ENCODE measurements around the gene KRT76.

The KRT76 gene

DNA sequence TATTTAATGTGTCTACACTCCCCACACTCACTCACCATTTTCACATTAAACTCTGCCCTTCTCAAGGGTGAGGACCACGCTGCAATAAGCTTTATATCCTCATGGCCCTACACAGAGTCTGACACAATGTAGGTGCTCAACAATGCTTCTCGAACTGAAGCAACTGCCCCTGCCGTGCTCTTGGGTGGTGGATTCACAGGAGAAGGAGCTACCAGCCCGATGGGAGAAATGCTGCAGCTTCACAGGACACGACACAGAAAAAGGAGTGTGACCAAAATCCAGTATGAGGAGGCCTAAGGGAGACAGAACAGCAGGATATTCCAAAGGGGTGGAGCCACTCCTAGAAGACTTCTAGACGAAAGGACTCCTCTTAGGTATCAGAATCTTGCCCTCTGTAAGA, 25.3 kb upstream of the KRT76 start:
- no peak for DNase-seq (ENCODE audit: low spot score)
- TF ChIP-seq, protein P1, sequence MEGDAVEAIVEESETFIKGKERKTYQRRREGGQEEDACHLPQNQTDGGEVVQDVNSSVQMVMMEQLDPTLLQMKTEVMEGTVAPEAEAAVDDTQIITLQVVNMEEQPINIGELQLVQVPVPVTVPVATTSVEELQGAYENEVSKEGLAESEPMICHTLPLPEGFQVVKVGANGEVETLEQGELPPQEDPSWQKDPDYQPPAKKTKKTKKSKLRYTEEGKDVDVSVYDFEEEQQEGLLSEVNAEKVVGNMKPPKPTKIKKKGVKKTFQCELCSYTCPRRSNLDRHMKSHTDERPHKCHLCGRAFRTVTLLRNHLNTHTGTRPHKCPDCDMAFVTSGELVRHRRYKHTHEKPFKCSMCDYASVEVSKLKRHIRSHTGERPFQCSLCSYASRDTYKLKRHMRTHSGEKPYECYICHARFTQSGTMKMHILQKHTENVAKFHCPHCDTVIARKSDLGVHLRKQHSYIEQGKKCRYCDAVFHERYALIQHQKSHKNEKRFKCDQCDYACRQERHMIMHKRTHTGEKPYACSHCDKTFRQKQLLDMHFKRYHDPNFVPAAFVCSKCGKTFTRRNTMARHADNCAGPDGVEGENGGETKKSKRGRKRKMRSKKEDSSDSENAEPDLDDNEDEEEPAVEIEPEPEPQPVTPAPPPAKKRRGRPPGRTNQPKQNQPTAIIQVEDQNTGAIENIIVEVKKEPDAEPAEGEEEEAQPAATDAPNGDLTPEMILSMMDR (IDR thresholded peaks at IDR 0.05) = no peak

DNA sequence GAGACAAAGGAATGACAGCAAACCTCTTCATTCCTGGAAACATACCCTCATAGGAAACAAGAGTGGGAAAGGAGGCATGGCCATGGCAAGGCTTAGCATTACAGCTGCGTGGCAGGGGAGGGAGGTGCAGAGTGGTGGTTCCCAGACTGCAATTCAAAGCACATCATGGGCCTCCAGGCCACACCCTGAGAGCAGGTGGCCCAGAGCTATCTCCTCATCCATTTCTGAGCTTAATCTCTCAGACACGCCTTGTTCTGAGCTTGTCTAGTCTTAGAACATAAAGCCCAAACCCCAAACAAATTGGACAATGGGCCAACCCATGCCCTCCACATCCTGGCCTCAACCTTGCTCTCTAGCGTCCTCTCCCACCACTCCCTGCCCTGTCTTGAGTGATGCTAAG, 24.6 kb upstream of the KRT76 start:
- Histone ChIP-seq H3K27ac (no peak overlapping the region), H3K4me3 (no peak overlapping the region)
- DNase-seq (ENCODE audit: low spot score) = no peak
- TF ChIP-seq, protein P1 (IDR thresholded peaks at IDR 0.05) = no peak

More for the DNA sequence above, 25.3 kb upstream of the KRT76 start:
- H3K4me3 ChIP-seq = no peak overlapping the region
- H3K27ac ChIP-seq = no peak overlapping the region

DNA sequence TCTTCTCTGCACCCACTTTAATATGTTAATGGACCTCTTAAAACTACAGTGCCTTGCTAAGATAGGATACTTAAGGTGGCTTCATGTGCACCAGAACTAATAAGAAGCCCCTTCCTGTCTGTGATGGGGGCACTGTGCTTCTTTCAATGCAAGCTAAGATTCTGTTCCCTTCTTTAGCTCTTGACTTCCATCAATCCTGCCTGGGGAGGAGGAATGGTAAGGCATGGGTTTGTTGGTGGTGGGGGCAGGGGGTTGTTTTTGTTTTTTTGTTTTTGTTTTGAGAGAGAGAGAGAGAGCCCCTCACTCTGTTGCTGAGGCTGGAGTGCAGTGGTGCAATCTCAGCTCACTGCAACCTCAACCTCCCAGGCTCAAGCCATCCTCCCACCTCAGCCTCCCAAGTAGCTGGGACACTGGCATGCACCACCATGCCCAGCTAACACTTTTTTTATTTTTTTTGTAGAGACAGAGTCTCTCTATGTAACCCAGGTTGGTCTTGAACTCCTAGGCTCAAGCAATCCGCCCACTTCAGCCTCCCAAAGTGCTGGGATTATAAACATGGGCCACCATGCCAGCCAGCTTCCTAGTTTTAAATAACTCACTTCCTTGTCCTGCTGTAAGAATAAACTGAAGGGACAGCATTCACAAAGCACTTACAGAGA, 23.2 kb upstream of the KRT76 start:
- no peak for DNase-seq (ENCODE audit: low spot score)
- TF ChIP-seq, protein P1 (IDR thresholded peaks at IDR 0.05) = no peak

DNA sequence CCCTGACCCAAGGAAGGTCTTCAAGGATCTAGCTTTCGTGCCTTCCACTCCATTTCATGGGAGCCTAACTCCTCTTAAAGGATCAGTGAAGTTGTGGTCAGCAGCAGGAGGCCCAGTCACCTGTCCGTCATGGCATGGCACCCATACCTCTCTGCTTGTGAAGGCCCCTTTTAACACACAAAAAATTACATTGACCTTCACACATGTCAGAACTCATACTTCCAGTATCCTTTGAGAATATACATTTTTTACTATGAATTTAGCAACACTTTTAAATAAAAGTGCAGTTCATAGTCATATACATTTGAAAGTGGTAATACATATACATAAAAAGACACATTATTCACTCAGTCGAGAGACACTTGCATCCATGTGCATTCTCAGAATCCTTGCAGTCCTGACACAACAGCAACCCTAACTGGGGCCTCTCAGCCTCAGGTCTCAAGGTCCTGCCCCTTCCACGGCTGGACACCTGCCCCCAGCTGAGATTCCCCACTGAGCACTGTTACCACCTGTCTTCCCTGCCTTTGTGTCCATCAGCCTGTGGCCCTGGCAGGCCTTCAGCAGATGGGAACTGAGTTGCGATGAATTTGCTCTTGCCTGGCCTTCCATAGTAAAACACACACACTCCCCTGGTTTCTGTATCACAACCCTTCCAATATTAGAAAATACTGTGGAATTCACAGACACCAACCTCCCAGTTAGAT, 22.5 kb upstream of the KRT76 start:
- Histone ChIP-seq H3K27ac (no peak overlapping the region), H3K4me3 (no peak overlapping the region)
- TF ChIP-seq, protein P1 (IDR thresholded peaks at IDR 0.05) = no peak
- no peak for DNase-seq (ENCODE audit: low spot score)

More for the DNA sequence above, 23.2 kb upstream of the KRT76 start:
- Histone ChIP-seq H3K4me3 (no peak overlapping the region), H3K27ac (no peak overlapping the region)

DNA sequence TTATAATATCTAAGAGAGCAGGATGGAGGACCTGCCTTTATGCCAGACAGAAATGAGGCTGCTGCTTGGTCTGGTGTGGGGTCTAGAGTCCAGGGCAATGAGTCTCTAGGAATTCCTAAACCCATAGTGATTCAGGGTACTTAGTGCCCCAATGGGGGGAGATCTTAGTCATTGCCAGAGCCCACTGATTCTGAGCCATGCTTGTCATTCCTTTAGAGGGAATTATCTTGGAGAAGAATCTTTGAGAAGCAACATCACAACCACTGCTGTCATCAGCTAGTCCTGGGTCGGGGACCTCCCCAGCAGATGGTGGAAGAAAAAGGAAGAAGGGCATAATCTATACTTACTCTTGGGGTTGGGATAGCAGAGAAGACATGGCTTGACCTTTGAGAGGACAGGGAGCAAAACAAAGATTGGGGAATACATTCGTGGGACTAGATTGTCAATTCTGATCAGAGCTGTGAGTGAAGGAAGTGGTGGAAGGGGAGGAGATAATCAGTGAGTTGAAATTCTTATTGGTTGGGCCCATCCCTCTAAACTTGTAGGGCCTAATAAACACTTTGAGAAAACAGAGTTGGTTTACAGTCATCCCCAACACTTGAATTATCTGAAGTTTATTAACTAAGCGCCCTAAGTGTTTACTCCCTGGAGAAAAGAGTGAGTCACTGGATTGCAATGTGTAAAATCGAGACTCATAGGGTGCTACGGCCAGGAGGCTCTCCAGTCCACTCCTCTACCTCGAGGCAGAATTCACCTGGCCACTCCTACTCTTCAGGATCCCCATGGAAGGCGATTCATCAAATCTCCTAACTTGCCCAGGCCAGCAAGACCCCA, 21.7 kb upstream of the KRT76 start:
- no peak for DNase-seq (ENCODE audit: low spot score)
- TF ChIP-seq, protein P1 (IDR thresholded peaks at IDR 0.05) = no peak
- H3K4me3 ChIP-seq = no peak overlapping the region
- H3K27ac ChIP-seq = no peak overlapping the region

DNA sequence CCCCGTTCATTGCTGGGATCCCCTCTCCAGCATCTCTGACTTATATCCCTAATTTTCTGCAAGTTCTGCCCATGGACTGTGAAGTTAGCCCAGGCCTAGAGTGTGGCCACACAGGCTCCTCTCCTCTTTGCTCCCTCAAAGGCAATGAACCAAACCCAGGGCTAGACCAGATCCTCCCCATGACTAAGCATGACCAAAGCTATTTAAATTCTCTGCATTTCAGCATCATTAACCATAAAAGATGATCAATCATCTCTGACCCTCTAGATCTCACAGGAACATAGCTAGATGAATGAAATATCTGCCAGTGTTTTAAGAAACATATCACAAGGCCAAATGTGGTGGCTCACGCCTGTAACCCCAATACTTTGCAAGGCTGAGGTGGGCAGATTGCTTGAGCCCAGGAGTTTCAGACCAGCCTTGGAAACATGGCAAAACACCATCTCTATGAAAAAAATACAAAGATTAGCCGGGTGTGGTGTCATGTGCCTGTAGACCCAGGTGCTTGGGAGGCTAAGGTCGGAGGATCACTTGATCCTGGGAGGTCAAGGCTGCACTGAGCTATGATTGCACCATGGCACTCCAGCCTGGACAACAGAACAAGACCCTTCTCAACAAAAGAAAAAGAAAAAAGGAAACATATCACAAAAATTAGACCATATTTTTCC, 21.0 kb upstream of the KRT76 start:
- TF ChIP-seq, protein P1 (IDR thresholded peaks at IDR 0.05) = no peak
- DNase-seq (ENCODE audit: low spot score) = no peak
- Histone ChIP-seq H3K4me3 (no peak overlapping the region), H3K27ac (no peak overlapping the region)
